BJ (cell line): Measurements from ENCODE around the gene GPR180. TPM values are rescaled to one million over a fixed set of nuclear protein-coding genes. Genes with fewer than 3 reads are reported as not detected.

Experiments used
- CTCF ChIA-PET: fragments of 350-600 bp; formaldehyde crosslinking; extraction: SDS; loops from one replicate; lab custom pipeline; 2021; ENCODE audit warnings: antibody characterized with exemption, inconsistent platforms; lab: Yijun Ruan, JAX
- POLR2A ChIA-PET: fragments of 300-600 bp; sonication (Branson Sonifier 250); formaldehyde crosslinking; extraction: SDS; loops from one replicate; lab custom pipeline; 2021; ENCODE audit warnings: antibody characterized with exemption; lab: Charles Lee
- DNase-seq: peaks from one replicate; pipeline ENCODE4 v3.0.0-alpha.2; 2011; ENCODE audit warnings: low read depth
- H3K27me3 ChIP-seq: 2 replicates; pipeline ENCODE4 v1.6.0; 2011; ENCODE audit warnings: low read length; ENCODE audit not compliant: control insufficient read depth, insufficient read depth
- H3K36me3 ChIP-seq: 2 replicates; pipeline ENCODE4 v1.5.1; 2011; ENCODE audit warnings: low read length; ENCODE audit not compliant: control insufficient read depth, insufficient read depth
- H3K4me3 ChIP-seq: 2 replicates; pipeline ENCODE4 v1.5.1; 2011; ENCODE audit warnings: low read depth, mild to moderate bottlenecking, control low read depth, low read length
- CTCF ChIP-seq: IDR thresholded peaks from 2 replicates; pipeline ENCODE4 v1.5.1; 2011; ENCODE audit warnings: low read depth, mild to moderate bottlenecking, control low read depth, inconsistent platforms, low read length, moderate library complexity; ENCODE audit not compliant: insufficient read depth
- polyA plus RNA-seq: library from polyadenylated mRNA; depleted of rRNA; stranded (reverse); fragments of >200 nt; gene quantifications from 2 replicates; pipeline ENCODE4 v1.2.3, GENCODE V29; 2011

The GPR180 gene
- polyA plus RNA-seq, 1 experiment: 2.4 TPM

DNA sequence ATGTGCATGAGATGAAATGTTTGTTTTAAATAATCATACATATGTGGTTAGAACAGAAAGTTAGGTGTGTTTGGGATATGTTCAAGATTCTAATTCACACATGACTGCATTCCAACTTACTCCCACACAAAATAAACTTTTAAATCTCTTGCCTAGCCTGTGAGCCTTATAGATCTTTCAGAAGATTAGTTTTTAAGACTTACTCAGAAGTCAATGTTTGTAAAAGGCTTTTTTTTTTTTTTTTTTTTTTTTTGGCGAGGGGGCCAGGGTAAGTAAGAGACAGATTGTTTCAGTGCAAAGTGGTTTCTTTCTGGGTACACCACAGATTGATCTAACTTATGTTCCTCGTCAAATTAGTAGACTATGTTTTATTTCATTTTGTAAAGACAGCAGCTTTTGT, 39.1 kb downstream of the GPR180 start:
- CTCF ChIA-PET: no interaction called here
- POLR2A ChIA-PET: no interaction called here
- DNase-seq: no peak
- Histone ChIP-seq H3K27me3 (no peaks in the 10 kb centered on the region; the same call in 1 of the 2 replicates), H3K36me3 (no peaks in the 10 kb centered on the region), H3K4me3 (no peak overlapping the region)
- no peak for TF ChIP-seq CTCF

DNA sequence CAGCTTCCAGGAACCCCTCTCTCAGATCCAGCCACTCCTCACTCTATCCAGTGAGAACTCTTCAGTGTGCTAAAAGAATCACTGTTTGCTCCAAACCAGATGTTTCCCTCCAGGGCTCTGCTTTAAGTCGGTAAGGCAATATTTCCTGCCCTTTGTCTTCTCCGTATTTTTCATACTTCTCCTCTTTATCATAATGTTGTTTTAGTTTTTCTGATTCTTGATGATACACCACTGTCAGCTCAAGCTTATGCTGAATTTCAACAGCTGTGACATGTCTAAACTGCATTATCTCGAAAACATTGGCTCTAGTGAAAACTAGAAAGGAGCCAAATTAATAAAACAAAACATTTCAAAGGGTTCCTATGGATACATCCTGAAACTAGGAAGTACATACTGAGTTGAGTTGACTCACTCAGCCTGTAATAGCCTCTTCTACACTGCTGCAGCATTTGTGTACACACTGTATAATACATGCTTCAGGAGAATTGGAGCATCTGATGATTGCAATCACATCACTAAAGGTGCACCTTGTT, 39.8 kb downstream of the GPR180 start:
- POLR2A ChIA-PET: interaction anchor here (0.7 kb wide), 1 partner anchor 81 kb away, joined by 4 read pairs; no protein-coding TSS in a partner anchor
- H3K4me3 ChIP-seq: no peak overlapping the region

GRCh38 chr13:94646904-94647303, 45.2 kb downstream of the GPR180 start:
- Histone ChIP-seq H3K36me3 (no peaks in the 10 kb centered on the region), H3K4me3 (no peak overlapping the region), H3K27me3 (no peaks in the 10 kb centered on the region; the same call in 1 of the 2 replicates)
- POLR2A ChIA-PET: no interaction called here
- no peak for TF ChIP-seq CTCF
- CTCF ChIA-PET: no interaction called here
- no peak for DNase-seq

More for the DNA sequence above, 39.8 kb downstream of the GPR180 start:
- DNase-seq: peak; percentile 41
- Histone ChIP-seq H3K36me3 (no peaks in the 10 kb centered on the region), H3K27me3 (no peaks in the 10 kb centered on the region; the same call in 1 of the 2 replicates)
- CTCF ChIA-PET: interaction anchor here (1.1 kb wide), 1 partner anchor 24 kb away, joined by 3 read pairs; no protein-coding TSS in a partner anchor
- no peak for TF ChIP-seq CTCF

GRCh38 chr13:94656176-94656575, 54.5 kb downstream of the GPR180 start:
- TF ChIP-seq CTCF: no peak
- ChIA-PET CTCF (interaction anchor here (1.2 to 1.3 kb wide), 2 partner anchors 18 to 34 kb away, joined by 3 to 4 read pairs; no protein-coding TSS in a partner anchor), POLR2A (no interaction called here)
- Histone ChIP-seq H3K36me3 (no peaks in the 10 kb centered on the region), H3K4me3 (no peak overlapping the region), H3K27me3 (peaks cover 5% of the 10 kb centered on the region)
- DNase-seq: no peak

GRCh38 chr13:94656766-94657165, 55.1 kb downstream of the GPR180 start:
- CTCF ChIA-PET: interaction anchor here (0.8 to 1.3 kb wide), 3 partner anchors 18 to 499 kb away, joined by 3 to 4 read pairs (median 3); no protein-coding TSS in a partner anchor
- peak; percentile 27; the same call in 1 of the 2 replicates for TF ChIP-seq CTCF
- peaks cover 10% of the 10 kb centered on the region for H3K27me3 ChIP-seq
- H3K36me3 ChIP-seq: no peaks in the 10 kb centered on the region
- POLR2A ChIA-PET: interaction anchor here (0.6 kb wide), 2 partner anchors 51 to 134 kb away, joined by 6 to 7 read pairs; no protein-coding TSS in a partner anchor
- peak; percentile 94 for DNase-seq
- no peak overlapping the region for H3K4me3 ChIP-seq
